GM21381 (cell line): ENCODE results near the gene TCL1B.

Experiments used
- ATAC-seq: cut with Tn5 transposase; IDR thresholded peaks from one replicate; pipeline ENCODE4 v1.9.1; 2021; ENCODE audit warnings: mild to moderate bottlenecking, moderate library complexity; ENCODE audit not compliant: unreplicated experiment

TCL1B gene

GRCh38 chr14:95666450-95666849 is 19.8 kb upstream of the TCL1B start:
- no peak for ATAC-seq

- no peak for ATAC-seq
Measured at GRCh38 chr14:95667249-95667693, 19.0 kb upstream of the TCL1B start.

- ATAC-seq, result no peak
Measured at GRCh38 chr14:95668235-95668772, 17.9 kb upstream of the TCL1B start.

GRCh38 chr14:95674613-95675012 is 11.6 kb upstream of the TCL1B start:
- no peak for ATAC-seq

- ATAC-seq, result no peak
Measured at GRCh38 chr14:95675486-95675885, 10.7 kb upstream of the TCL1B start.

GRCh38 chr14:95677179-95677835 is 8.9 kb upstream of the TCL1B start:
- no peak for ATAC-seq

- no peak for ATAC-seq
Measured at GRCh38 chr14:95679148-95679815, 6.9 kb upstream of the TCL1B start.

GRCh38 chr14:95679998-95680735 is 6.1 kb upstream of the TCL1B start:
- no peak for ATAC-seq

GRCh38 chr14:95681153-95681552 is 5.1 kb upstream of the TCL1B start:
- ATAC-seq, result no peak

GRCh38 chr14:95683793-95684192 is 2.4 kb upstream of the TCL1B start:
- ATAC-seq, result no peak

- no peak for ATAC-seq
Measured at GRCh38 chr14:95686935-95687334, 709 bp downstream of the TCL1B start.

- no peak for ATAC-seq
Measured at GRCh38 chr14:95689441-95689840, 3.2 kb downstream of the TCL1B start.

- no peak for ATAC-seq
Measured at GRCh38 chr14:95690815-95691214, 4.6 kb downstream of the TCL1B start.

GRCh38 chr14:95691591-95691990 is 5.4 kb downstream of the TCL1B start:
- ATAC-seq, result no peak

- no peak for ATAC-seq
Measured at GRCh38 chr14:95692109-95692508, 5.9 kb downstream of the TCL1B start.

- no peak for ATAC-seq
Measured at GRCh38 chr14:95695051-95695450, 8.8 kb downstream of the TCL1B start.

GRCh38 chr14:95695913-95696312 is 9.7 kb downstream of the TCL1B start:
- ATAC-seq, result no peak

GRCh38 chr14:95696741-95697140 is 10.5 kb downstream of the TCL1B start:
- no peak for ATAC-seq

- ATAC-seq, result peak; percentile 58
Measured at GRCh38 chr14:95697764-95698163, 11.5 kb downstream of the TCL1B start.

GRCh38 chr14:95698287-95698686 is 12.1 kb downstream of the TCL1B start:
- no peak for ATAC-seq

GRCh38 chr14:95699412-95699811 is 13.2 kb downstream of the TCL1B start:
- ATAC-seq, result peak; percentile 38
